ENCODE measurements around the gene SPRR2A. TPM values are rescaled to one million over a fixed set of nuclear protein-coding genes. Genes with fewer than 3 reads are reported as not detected.

The SPRR2A gene
- total RNA-seq: not detected in 2 replicates

GRCh38 chr1:153057375-153057774 is at the start of gene SPRR2A:
Gene SPRR2A (minus strand): TSS chr1:153057512. CDS start chr1:153056735, 777 bp downstream.

DNA sequence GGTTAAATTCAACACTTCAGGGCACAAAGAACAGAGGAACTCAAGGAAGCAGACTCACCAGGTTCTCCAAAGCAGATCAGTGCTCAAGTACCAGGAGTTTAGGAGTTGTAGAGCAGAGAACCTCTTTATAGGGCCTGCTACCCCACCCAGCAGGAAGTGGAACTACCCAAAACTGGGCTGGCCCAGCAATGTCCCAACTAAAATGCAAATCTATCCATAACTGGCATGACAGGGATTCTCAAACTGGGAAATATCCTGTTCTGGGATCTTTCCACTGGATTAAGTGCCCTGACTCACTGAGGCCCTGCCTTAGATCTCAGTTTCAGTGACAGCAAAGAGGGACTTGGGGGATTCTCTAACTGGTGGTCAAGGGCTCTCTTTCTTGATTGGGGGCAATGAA is 37.1 kb upstream of the SPRR2A start, which contains the start of gene SPRR2E:
TSS of gene SPRR2E (minus strand) at position 101 of the 400 bp plus-strand sequence. CDS start 775 bp downstream, outside the sequence.

GRCh38 chr1:153071511-153071910 is 14.2 kb upstream of the SPRR2A start, which contains the start of gene SPRR2B:
Gene SPRR2B (minus strand): TSS chr1:153071611. CDS start chr1:153070839, 772 bp downstream.

DNA sequence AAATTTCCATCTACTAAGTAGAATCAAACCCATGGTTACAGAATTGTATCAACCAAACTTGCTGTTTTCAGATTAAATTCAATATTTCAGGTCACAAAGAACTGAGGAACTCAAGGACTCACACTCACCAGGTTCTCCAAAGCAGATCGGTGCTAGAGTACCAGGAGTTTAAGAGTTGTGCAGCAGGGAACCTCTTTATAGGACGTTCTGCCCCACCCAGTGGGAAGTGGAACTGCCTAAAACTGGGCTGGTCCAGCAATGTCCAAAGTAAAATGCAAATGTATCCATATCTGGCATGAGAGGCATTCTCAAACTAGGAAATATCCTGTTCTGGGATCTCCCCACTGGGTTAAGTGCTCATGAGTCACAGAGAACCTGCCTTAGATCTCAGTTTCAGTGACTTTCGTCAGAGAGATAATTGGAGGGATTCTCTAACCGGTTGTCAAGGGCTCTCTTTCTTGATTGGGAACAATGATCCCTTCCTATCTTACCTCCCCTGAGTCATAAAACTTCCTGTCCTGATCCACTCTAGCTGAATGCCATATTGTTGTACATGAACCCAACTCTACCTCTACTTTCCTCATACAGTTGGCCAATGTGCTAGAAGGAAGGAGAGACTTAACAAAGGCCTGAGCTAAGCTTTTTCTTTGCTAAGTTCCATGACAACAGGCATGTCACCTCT is 16.2 kb downstream of the SPRR2A start, which contains the start of gene SPRR2D:
TSS of gene SPRR2D (minus strand) at position 171 of the 682 bp plus-strand sequence. CDS start 774 bp downstream, outside the sequence.

DNA sequence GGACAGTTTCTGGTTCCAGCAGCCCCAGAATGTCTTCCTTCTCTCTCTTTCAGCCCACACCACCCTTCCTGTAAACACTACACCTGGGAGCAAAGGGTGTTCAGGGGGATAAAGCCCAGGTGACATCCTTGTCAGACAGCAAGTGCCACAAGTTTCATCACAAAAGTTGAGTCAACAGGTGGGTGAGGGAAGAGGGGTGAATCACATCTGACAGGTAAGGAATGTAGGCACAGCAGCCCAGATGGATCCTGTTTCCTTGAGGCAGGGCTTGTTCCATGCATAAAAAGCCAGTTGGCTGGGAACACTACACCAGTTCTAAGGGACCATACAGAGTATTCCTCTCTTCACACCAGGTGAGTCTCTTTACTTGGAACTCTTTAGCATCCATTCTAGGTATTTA is 26.4 kb downstream of the SPRR2A start, which contains the start of gene SPRR1B:
TSS of gene SPRR1B (plus strand) at position 309 of the 400 bp plus-strand sequence. CDS start 1,143 bp downstream, outside the sequence.

Other genes with a start within 250 kb of the SPRR2A start
- gene LCE1B, start 245.5 kb downstream of the SPRR2A start, total RNA-seq: not detected in 2 replicates
- gene LCE1A, start 230.0 kb downstream of the SPRR2A start, total RNA-seq: not detected in 2 replicates
- gene LCE6A, start 214.7 kb downstream of the SPRR2A start, total RNA-seq: not detected in 2 replicates
- gene LCE7A, start 197.5 kb downstream of the SPRR2A start, total RNA-seq: not detected in 2 replicates
- gene SMCP, start 179.2 kb downstream of the SPRR2A start, total RNA-seq: not detected in 2 replicates
- gene IVL, start 149.0 kb downstream of the SPRR2A start, total RNA-seq: not detected in 2 replicates
- gene SPRR5, start 110.3 kb downstream of the SPRR2A start, total RNA-seq: not detected in 2 replicates
- not detected in 2 replicates for gene SPRR4, start 86.9 kb downstream of the SPRR2A start, total RNA-seq
- not detected in 2 replicates for gene SPRR1A, start 73.4 kb downstream of the SPRR2A start, total RNA-seq
- not detected in 2 replicates for gene SPRR3, start 55.8 kb downstream of the SPRR2A start, total RNA-seq
- gene SPRR1B, start 26.3 kb downstream of the SPRR2A start, total RNA-seq: not detected in 2 replicates
- gene SPRR2D, start 16.4 kb downstream of the SPRR2A start, total RNA-seq: not detected in 2 replicates
- not detected in 2 replicates for gene SPRR2B, start 14.1 kb upstream of the SPRR2A start, total RNA-seq
- gene SPRR2E, start 37.0 kb upstream of the SPRR2A start, total RNA-seq: not detected in 2 replicates
- gene SPRR2F, start 56.0 kb upstream of the SPRR2A start, total RNA-seq: not detected in 2 replicates
- gene SPRR2G, start 93.4 kb upstream of the SPRR2A start, total RNA-seq: not detected in 2 replicates
- gene LELP1, start 145.9 kb upstream of the SPRR2A start, total RNA-seq: not detected in 2 replicates
- gene PRR9, start 160.1 kb upstream of the SPRR2A start, total RNA-seq: not detected in 2 replicates
- gene LORICRIN, start 202.2 kb upstream of the SPRR2A start, total RNA-seq: not detected in 2 replicates

Measured in smooth muscle cell of trachea (primary cell).